ENCODE measurements around the gene GINS3. TPM values are rescaled to one million over a fixed set of nuclear protein-coding genes. Genes with fewer than 3 reads are reported as not detected.

GINS3 gene
- total and polyA plus RNA-seq, 2 experiments from 2014 or later, result 8.8 to 17.8 TPM

DNA sequence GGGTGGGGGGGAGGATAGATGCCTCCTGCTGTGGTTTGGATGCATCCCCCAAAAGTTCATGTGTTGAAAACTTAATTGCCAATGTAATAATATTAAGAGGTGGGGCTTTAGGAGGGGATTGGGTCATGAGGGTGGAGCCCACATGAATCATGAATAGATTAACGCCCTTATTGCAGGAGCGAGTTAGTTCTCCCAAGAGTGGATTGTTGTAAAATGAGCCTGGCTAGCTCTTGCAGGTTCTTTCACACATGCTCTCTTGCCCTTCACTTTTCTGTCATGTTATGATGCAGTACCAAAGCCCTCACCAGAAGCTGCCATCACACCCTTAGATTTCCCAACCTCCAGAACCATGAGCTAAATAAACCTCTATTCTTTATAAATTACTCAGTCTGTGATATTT, 52.0 kb downstream of the GINS3 start:
- H4K20me1 ChIP-seq (replicated peaks; ENCODE audit: insufficient read depth), result no peaks in the 10 kb centered on the region
- Mint-ChIP-seq H3K27me3 (ENCODE audit: insufficient read depth, low read depth, poor library complexity) (peaks cover 4% of the 10 kb centered on the region), H3K4me1 (no peaks in the 10 kb centered on the region), H3K27ac (no peak overlapping the region), H3K4me3 (no peak overlapping the region), H3K36me3 (ENCODE audit: low read depth) (no peaks in the 10 kb centered on the region), H3K9me3 (no peaks in the 10 kb centered on the region; the same call in 2 of the 3 replicates)
- no peak overlapping the region for H3K4me3 ChIP-seq
- no peaks in the 10 kb centered on the region for H3K27me3 ChIP-seq (ENCODE audit: insufficient read depth)
- no peak for ATAC-seq
- H3K4me2 ChIP-seq, result no peak overlapping the region
- no peak overlapping the region for H3K27ac ChIP-seq (ENCODE audit: low read depth)
- H2AFZ ChIP-seq, result no peak overlapping the region
- H3K4me1 ChIP-seq (ENCODE audit: insufficient read depth), result no peaks in the 10 kb centered on the region
- no peak for DNase-seq (ENCODE audit: low spot score)
- TF ChIP-seq CREB1 (CRISPR knock-in tag; IDR thresholded peaks at IDR 0.05; ENCODE audit: low read depth), result no peak
- no peak for TF ChIP-seq STAT1 (IDR thresholded peaks at IDR 0.05; ENCODE audit: unreplicated experiment)
- no peak for TF ChIP-seq POLR2AphosphoS5 (IDR thresholded peaks at IDR 0.05; ENCODE audit: low read depth)
- no peak for TF ChIP-seq NANOG (IDR thresholded peaks at IDR 0.05; ENCODE audit: borderline replicate concordance)
- TF ChIP-seq, protein P1, sequence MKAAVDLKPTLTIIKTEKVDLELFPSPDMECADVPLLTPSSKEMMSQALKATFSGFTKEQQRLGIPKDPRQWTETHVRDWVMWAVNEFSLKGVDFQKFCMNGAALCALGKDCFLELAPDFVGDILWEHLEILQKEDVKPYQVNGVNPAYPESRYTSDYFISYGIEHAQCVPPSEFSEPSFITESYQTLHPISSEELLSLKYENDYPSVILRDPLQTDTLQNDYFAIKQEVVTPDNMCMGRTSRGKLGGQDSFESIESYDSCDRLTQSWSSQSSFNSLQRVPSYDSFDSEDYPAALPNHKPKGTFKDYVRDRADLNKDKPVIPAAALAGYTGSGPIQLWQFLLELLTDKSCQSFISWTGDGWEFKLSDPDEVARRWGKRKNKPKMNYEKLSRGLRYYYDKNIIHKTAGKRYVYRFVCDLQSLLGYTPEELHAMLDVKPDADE (IDR thresholded peaks at IDR 0.05), result no peak
- TF ChIP-seq, protein P2, sequence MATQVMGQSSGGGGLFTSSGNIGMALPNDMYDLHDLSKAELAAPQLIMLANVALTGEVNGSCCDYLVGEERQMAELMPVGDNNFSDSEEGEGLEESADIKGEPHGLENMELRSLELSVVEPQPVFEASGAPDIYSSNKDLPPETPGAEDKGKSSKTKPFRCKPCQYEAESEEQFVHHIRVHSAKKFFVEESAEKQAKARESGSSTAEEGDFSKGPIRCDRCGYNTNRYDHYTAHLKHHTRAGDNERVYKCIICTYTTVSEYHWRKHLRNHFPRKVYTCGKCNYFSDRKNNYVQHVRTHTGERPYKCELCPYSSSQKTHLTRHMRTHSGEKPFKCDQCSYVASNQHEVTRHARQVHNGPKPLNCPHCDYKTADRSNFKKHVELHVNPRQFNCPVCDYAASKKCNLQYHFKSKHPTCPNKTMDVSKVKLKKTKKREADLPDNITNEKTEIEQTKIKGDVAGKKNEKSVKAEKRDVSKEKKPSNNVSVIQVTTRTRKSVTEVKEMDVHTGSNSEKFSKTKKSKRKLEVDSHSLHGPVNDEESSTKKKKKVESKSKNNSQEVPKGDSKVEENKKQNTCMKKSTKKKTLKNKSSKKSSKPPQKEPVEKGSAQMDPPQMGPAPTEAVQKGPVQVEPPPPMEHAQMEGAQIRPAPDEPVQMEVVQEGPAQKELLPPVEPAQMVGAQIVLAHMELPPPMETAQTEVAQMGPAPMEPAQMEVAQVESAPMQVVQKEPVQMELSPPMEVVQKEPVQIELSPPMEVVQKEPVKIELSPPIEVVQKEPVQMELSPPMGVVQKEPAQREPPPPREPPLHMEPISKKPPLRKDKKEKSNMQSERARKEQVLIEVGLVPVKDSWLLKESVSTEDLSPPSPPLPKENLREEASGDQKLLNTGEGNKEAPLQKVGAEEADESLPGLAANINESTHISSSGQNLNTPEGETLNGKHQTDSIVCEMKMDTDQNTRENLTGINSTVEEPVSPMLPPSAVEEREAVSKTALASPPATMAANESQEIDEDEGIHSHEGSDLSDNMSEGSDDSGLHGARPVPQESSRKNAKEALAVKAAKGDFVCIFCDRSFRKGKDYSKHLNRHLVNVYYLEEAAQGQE (IDR thresholded peaks at IDR 0.05; ENCODE audit: unreplicated experiment), result no peak
- no peak for TF ChIP-seq EZH2phosphoT487 (IDR thresholded peaks at IDR 0.05; ENCODE audit: unreplicated experiment)
- no peak for TF ChIP-seq JUNB (IDR thresholded peaks at IDR 0.05; ENCODE audit: unreplicated experiment)
- TF ChIP-seq ZNF114 (CRISPR knock-in tag; IDR thresholded peaks at IDR 0.05), result no peak
- TF ChIP-seq EZH2 (IDR thresholded peaks at IDR 0.05; ENCODE audit: low read depth, unreplicated experiment), result no peak
- TF ChIP-seq, protein P3, sequence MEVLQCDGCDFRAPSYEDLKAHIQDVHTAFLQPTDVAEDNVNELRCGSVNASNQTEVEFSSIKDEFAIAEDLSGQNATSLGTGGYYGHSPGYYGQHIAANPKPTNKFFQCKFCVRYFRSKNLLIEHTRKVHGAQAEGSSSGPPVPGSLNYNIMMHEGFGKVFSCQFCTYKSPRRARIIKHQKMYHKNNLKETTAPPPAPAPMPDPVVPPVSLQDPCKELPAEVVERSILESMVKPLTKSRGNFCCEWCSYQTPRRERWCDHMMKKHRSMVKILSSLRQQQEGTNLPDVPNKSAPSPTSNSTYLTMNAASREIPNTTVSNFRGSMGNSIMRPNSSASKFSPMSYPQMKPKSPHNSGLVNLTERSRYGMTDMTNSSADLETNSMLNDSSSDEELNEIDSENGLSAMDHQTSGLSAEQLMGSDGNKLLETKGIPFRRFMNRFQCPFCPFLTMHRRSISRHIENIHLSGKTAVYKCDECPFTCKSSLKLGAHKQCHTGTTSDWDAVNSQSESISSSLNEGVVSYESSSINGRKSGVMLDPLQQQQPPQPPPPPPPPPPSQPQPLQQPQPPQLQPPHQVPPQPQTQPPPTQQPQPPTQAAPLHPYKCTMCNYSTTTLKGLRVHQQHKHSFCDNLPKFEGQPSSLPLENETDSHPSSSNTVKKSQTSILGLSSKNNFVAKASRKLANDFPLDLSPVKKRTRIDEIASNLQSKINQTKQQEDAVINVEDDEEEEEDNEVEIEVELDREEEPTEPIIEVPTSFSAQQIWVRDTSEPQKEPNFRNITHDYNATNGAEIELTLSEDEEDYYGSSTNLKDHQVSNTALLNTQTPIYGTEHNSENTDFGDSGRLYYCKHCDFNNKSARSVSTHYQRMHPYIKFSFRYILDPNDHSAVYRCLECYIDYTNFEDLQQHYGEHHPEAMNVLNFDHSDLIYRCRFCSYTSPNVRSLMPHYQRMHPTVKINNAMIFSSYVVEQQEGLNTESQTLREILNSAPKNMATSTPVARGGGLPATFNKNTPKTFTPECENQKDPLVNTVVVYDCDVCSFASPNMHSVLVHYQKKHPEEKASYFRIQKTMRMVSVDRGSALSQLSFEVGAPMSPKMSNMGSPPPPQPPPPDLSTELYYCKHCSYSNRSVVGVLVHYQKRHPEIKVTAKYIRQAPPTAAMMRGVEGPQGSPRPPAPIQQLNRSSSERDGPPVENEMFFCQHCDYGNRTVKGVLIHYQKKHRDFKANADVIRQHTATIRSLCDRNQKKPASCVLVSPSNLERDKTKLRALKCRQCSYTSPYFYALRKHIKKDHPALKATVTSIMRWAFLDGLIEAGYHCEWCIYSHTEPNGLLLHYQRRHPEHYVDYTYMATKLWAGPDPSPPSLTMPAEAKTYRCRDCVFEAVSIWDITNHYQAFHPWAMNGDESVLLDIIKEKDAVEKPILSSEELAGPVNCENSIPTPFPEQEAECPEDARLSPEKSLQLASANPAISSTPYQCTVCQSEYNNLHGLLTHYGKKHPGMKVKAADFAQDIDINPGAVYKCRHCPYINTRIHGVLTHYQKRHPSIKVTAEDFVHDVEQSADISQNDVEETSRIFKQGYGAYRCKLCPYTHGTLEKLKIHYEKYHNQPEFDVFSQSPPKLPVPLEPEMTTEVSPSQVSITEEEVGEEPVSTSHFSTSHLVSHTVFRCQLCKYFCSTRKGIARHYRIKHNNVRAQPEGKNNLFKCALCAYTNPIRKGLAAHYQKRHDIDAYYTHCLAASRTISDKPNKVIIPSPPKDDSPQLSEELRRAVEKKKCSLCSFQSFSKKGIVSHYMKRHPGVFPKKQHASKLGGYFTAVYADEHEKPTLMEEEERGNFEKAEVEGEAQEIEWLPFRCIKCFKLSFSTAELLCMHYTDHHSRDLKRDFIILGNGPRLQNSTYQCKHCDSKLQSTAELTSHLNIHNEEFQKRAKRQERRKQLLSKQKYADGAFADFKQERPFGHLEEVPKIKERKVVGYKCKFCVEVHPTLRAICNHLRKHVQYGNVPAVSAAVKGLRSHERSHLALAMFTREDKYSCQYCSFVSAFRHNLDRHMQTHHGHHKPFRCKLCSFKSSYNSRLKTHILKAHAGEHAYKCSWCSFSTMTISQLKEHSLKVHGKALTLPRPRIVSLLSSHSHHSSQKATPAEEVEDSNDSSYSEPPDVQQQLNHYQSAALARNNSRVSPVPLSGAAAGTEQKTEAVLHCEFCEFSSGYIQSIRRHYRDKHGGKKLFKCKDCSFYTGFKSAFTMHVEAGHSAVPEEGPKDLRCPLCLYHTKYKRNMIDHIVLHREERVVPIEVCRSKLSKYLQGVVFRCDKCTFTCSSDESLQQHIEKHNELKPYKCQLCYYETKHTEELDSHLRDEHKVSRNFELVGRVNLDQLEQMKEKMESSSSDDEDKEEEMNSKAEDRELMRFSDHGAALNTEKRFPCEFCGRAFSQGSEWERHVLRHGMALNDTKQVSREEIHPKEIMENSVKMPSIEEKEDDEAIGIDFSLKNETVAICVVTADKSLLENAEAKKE (CRISPR knock-in tag; IDR thresholded peaks at IDR 0.05), result no peak
- no peak for TF ChIP-seq ZNF331 (CRISPR knock-in tag; IDR thresholded peaks at IDR 0.05; ENCODE audit: low read depth)
- no peak for TF ChIP-seq CTCF (conservative IDR thresholded peaks at IDR 0.05; ENCODE audit: low read depth in 2 of 2)
- no peaks in the 10 kb centered on the region for H3K79me2 ChIP-seq (replicated peaks; ENCODE audit: insufficient read depth)
- H3F3A ChIP-seq (replicated peaks; ENCODE audit: low read depth), result no peaks in the 10 kb centered on the region
- no peaks in the 10 kb centered on the region for H3K36me3 ChIP-seq (ENCODE audit: insufficient read depth)
- no peaks in the 10 kb centered on the region for H3K9me2 ChIP-seq (ENCODE audit: insufficient read depth)

Data from GM23338 (cell line).